WI38 (cell line): Measurements from ENCODE around the gene EIF4A3.

Source experiments
- H3K4me3 ChIP-seq: 2 replicates; pipeline ENCODE4 v1.5.1; 2011; ENCODE audit warnings: low read depth, mild to moderate bottlenecking, control low read depth, low read length
- CTCF ChIP-seq: IDR thresholded peaks from 2 replicates; pipeline ENCODE4 v1.5.1; 2012; ENCODE audit warnings: low read depth, mild to moderate bottlenecking, control low read depth, low read length

Gene EIF4A3

DNA sequence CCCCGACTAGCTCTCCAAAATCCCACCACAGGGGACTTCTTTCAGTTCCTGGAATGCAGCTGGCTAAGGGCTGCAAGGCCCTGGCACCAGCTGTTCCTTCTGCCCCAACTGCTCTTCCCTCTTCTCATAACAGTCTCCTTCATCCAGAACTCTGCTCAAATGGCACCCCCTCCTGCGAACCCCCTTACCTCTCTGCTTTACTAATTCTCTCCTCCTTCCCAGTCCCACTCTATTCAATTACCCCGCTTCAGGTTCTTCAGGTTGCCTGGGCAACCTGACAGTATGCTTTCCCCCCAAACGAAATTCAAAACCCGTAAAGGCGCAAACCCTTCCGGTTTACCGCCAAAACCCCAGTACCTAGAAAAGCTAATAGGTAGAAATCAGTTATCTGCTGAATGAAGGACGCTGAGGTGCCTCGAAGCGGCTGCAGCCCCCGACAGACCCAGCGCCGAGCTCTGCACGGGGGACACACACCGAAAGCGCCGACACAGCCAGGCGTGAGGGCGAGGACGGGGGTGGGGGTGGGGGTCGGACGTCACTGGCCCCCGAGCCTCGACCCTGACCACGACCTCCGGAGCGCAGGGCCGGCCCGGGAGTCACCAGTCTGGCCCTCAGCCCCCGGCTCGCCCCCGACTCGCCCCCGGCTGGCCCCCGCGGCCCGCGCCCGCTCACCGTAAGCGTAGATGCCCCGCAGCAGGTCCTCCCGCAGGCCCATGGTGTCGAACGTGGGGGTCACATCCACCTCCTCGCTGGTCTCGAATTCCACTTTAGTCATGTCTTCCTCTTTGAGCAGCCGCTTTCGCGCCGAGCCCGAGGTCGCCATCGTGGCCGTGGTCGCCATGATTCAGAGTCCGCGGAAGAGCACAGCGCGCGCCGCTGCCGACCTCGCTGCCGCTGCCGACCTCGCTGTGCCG is 550 bp downstream of the EIF4A3 start:
- H3K4me3 ChIP-seq: peak overlapping the region; percentile 82
- TF ChIP-seq CTCF: no peak

GRCh38 chr17:80145076-80146075 is 1.6 kb downstream of the EIF4A3 start:
- peak overlapping the region; percentile 82 for H3K4me3 ChIP-seq
- TF ChIP-seq CTCF: no peak

GRCh38 chr17:80142929-80143328 is 4.0 kb downstream of the EIF4A3 start:
- H3K4me3 ChIP-seq: no peak overlapping the region
- no peak for TF ChIP-seq CTCF

DNA sequence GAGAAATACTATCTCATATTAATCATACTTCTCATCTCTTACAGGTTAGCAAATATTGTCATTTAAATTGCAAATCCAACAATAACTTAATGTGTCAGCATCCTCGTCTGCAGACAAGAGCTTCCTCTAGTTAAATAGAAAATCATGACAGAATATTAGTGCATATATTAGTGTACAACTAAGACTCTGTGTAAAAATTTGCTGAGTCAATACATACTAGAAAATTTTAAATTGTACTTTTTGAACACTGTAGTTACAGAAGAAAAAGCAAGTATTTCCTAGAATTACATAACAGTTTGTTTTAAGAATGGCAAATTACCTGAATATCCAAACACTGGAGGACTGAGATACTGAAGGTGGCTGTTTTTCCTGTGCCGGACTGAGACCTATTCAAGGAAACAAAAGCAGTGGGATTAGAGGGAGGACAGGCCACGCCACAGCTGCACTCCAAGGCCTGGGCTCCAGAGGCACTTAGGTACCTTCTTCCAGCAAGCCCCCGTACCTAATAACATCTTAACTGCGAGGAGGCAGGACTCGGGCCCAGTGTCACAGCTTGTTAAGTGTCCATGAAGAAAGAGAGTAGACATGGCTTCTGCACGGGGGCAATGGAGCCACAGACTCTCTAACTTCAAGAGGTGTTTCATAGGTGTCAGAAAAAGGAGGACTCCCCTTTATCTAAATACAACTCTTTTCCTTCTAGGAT is 5.3 kb downstream of the EIF4A3 start:
- no peak overlapping the region for H3K4me3 ChIP-seq
- TF ChIP-seq CTCF: no peak

DNA sequence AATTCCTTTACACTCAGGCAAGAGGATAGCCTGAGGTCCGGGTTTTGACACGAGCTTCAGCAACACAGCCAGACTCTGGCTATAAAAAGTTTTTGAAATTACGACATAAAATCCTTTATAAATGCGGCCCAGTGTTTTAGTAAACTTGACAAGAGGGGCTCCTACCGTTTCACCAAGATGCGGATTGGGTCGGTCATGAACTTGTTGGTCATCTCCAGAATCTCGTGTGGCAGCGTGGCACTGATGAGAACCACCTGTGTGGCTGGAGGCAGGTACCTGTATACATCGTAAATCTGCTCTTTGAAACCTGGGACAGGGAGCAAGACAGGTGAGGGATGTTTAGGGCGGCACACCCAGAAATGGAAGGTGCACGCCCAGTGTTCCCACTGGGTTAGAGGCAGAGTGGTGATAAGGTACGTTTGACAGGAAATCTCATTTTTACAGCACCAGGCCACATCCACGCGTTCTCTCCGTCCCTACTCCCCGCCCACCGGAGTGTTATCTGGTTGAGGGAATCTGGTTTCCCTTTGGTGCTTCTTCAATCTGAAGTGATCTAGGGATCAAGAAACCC is 8.0 kb downstream of the EIF4A3 start:
- H3K4me3 ChIP-seq: no peak overlapping the region
- no peak for TF ChIP-seq CTCF

DNA sequence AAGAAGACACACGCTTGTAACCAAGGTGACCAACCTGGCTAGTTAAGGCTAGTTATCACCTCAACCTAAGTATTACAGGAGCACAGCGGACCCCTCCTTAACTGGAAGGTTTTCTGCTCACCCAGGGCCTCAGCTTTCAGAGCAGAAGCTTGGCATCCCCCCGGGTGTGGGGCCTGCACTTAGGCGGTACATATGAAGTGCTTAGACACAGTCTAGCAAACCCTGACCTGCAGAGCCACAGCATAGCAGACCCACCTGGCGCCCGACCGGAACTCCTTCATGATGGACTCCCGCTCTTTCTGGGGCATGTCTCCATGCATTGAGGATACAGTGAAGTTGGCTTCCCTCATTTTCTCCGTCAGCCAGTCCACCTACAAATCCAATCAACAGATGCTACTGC is 9.8 kb downstream of the EIF4A3 start:
- no peak for TF ChIP-seq CTCF
- no peak overlapping the region for H3K4me3 ChIP-seq
